Measurements from ENCODE around the gene EGR4.

EGR4 gene

DNA sequence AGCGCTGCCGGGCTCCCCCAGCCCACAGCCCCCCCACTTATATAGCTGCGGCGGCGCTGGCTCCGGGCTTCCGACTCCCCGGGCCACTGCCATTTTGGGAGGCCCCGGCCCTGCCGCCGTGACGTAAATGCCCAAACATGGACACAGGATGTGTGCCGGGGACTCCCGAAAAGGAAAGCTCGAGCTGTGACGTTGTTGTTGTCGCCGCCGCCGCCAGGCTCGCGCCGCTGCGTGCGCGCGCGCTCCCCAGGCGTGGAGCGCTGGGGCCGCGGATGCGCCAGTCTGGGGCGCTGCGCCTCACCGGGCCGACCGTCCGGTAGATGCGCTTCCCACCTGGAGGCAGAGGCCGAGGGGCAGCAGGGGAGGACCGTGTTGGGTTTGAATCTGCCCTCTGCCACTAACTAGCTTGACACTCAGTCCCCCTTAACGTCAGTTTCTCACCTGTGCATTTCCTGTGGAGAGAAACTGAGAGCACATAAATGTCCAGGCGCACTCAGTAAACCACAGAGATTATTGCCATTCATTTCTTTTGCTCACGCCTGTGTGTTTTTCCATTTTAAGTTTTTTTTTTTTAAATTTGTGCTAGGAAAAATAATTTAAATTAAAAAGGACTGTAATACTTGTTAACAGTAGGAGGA, at the start of gene EGR4:
TSS of gene EGR4 (minus strand) at position 15 of the 638 bp plus-strand sequence. CDS start 231 bp downstream, outside the sequence.
- DNase-seq = peak; percentile 68

DNA sequence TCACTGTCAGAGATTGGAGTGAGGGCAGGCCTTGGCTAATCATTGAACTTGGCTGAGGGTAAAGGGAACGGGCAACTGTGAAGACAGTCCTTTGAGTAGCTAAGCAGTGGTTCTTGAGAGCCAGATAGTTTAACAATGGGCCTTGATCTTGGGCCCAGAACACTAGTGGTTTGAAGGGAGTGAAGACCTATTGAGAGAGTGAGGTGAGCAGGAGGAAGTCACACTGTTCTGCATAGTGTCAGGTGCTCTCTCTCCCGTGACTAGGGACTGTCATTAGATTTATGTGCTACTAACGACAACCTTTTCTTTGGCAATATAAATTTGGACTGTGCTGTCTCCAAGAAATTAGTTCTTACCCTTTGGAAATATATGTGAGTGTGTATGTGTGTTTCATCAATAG, 47.7 kb upstream of the EGR4 start:
- no peak for DNase-seq

GRCh38 chr2:73339201-73339600, 45.9 kb upstream of the EGR4 start:
- no peak for DNase-seq

- no peak for DNase-seq
Observed at GRCh38 chr2:73337828-73338227, 44.5 kb upstream of the EGR4 start.

GRCh38 chr2:73334620-73335019, 41.3 kb upstream of the EGR4 start:
- DNase-seq = no peak

- DNase-seq = no peak
Observed at GRCh38 chr2:73334045-73334444, 40.7 kb upstream of the EGR4 start.

DNA sequence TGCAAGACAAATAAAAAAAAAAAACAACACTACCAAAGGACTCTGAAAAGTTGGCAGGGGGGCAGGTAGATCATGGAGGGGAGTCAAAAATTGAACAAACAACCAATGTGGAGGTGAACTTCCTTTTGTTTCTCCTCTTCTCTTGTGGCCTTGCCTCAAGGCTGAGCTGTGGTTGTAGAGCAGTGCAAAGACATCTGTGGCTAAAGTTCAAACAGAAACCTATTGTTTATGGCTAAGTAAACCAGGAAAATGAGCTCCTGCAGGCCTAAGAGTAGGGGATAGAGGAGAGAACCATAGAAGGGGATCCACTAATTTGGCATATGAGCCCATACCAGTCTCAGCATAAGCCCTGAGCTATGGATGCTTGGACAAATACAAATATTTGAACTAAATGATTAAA, 40.2 kb upstream of the EGR4 start:
- peak; percentile 89 for DNase-seq

- DNase-seq = no peak
Observed at GRCh38 chr2:73324126-73324725, 30.9 kb upstream of the EGR4 start.

GRCh38 chr2:73323551-73323950, 30.2 kb upstream of the EGR4 start:
- DNase-seq = no peak

- DNase-seq = no peak
Observed at GRCh38 chr2:73314441-73314840, 21.1 kb upstream of the EGR4 start.

DNA sequence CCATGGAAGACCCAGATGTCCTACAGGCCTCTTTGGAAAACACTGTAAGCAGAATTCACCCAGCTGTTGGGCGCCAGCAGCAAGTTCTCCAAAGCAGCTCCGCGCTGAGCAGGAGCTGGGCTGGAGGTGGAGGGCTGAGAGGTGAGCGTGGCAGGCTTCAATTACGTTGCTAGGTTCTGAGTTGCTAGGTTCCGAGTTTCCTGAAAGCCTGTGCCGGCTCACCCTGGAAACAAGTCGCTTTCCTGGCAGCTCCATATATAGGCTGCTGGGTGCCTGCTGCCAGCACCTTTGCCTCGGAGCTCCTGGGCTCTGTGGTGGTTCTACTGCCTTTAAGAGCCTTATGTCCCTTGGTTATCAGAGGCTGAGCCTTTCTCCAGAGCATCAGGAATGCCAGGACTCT, 14.4 kb upstream of the EGR4 start:
- DNase-seq = no peak

GRCh38 chr2:73301636-73302035, 8.3 kb upstream of the EGR4 start:
- DNase-seq = no peak

DNA sequence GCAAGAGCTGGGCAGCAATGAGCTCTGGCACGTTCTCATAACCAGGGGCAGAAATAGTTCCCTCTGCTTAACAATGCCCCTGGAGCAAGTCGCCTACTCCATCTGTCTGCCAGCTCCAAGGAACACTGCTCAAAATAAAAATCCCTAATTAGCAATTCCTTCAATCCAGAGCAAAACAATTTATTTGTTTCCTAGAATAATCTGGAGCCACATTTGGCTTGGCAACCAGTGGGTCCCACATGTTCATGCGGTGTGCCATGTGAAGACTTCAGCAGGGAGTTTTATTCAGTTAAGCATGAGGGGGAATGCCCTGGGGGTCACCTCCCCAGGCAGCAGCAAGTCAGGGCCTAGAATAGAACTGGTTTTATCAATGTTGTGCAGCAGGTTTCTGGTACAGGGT, 7.6 kb upstream of the EGR4 start:
- DNase-seq = no peak

DNA sequence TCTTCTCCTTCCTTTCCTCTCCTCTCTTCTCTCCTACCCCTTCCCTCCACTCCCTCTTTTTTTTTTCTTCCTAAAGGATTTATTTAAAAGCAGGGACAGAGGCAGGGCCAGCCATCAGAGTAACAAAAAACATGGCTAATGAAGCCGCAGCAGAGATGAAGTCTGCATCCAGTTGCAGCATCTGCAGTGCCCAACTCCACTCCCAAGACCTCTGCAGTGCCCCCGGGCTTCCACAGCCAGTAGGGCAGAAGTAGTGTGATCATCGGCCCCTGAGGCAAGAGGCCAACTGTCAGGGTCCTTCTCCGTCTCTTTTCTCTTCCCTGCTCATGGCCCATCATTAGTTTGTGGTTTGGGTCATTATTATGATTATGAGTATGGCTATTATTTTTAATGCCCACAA, 4.2 kb upstream of the EGR4 start:
- no peak for DNase-seq

GRCh38 chr2:73297151-73297559, 3.8 kb upstream of the EGR4 start:
- no peak for DNase-seq

DNA sequence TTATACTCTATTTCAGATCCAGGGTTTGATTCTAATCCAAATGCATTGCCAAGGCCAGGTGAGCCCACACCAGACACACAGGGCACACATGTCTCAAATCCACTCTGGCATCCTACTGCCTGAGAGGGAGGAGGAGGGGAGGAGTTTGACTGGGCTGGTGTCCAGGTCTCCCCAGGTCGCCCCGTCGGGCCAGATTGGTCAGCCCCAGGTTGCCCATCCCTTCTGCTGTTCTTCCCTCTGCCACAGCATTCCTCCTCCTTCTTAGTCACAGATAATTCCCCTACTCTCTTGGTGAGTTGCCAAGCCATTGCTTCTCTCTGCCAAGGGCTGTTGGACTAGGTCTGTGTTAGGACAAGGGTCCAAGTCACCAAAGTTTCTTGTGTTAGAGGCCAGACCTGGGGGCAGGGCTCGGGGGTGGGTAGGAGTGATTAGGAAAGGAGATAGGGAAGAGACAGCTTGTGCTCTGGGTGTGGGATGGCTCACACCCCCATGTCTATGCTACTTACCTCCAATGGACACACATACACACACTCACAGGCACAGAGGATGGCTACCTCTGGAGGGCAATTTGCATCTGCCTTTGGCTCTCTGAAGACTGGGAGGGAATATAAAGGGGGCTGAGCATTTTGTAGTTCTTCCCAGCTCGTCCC, 2.5 kb upstream of the EGR4 start:
- DNase-seq = no peak

DNA sequence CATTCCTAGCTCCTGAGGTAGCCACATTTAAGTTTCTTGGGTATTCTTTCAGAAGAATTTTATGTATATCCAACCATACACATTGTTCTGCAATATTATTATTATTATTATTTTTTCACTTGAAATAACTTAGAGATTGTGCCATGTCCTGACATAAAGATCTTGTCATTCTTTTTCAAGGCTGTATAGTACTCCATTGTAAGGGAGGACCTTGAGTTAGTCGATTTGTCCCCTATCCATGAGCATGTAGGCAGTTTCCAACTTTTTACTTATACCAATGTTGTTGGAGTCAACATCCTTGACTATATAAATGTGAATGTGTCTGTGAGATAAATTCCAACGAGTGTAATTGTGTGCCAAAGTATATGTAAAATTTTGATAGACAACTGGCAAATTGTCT, 891 bp upstream of the EGR4 start:
- DNase-seq = no peak

DNA sequence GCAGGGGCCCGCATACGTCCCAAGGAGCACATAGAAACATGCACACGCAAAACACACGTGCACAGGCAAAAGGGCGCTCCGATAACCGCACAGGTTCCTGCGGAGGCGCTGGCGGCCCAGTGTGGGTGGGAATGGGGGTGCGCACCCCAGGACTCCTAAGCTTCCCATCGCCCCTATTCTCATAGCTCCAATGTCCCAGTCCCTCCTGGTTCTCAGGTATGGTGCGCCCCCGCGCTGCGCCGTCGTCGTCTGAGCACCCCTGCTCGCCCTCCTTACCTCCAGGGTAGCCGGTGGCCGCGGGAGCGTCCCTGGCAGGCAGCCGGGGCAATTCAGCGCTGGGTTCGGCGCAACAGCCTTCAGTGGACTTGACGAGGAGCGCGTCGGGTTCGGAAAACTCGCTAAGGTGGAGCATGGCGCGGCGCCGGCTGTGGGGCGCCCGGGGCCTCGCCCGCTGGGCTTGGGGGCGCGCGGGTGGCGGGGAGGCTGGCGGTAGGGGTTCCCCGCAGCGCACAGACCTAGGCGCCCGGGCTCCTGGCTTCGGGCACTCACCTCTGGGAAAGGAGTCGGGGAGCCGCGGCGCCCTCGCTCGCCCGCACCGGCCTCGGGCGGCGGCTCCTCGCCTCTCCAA, 328 bp downstream of the EGR4 start:
- DNase-seq = no peak

- no peak for DNase-seq
Observed at GRCh38 chr2:73292316-73292905, 937 bp downstream of the EGR4 start.

- no peak for DNase-seq
Observed at GRCh38 chr2:73291461-73292315, 1.7 kb downstream of the EGR4 start.

GRCh38 chr2:73291093-73291460, 2.3 kb downstream of the EGR4 start:
- DNase-seq = no peak

GRCh38 chr2:73290049-73290839, 3.1 kb downstream of the EGR4 start:
- DNase-seq = peak; percentile 72
